Endothelial cell of umbilical vein (primary cell): ENCODE measurements around the gene EFCC1. TPM values are rescaled to one million over a fixed set of nuclear protein-coding genes. Genes with fewer than 3 reads are reported as not detected.
A peak's percentile ranks its signal among the peaks of the same experiment; 100 is the strongest.

ENCODE experiments used
- BruUV-seq: library from RNA; stranded (reverse); fragments of 400-500 nt; replicated peaks from 2 replicates; lab custom pipeline; 2021; lab: Mats Ljungman, UMichigan
- CTCF ChIA-PET: fragments of 300-600, 350-600 bp; sonication (Branson Sonifier 250); formaldehyde crosslinking; loops from one replicate; lab custom pipeline; 2021; ENCODE audit warnings: antibody characterized with exemption, inconsistent platforms; lab: Charles Lee
- POLR2A ChIA-PET: fragments of 300-600, 350-600 bp; sonication (Branson Sonifier 250); formaldehyde crosslinking; loops from one replicate; lab custom pipeline; 2021; ENCODE audit warnings: antibody characterized with exemption, inconsistent platforms; lab: Charles Lee
- DNase-seq: peaks from one replicate; pipeline ENCODE4 v3.0.0-alpha.2; 2011; ENCODE audit warnings: low read depth, low spot score
- FAIRE-seq: peaks from 2 replicates; lab custom pipeline; 2011; peaks lifted over from hg19 to GRCh38; lab: Jason Lieb, UNC
- H2AFZ ChIP-seq: 2 replicates; pipeline ENCODE4 v1.6.0; 2012; ENCODE audit warnings: low read depth, low read length, control low read depth, inconsistent platforms
- H3K27ac ChIP-seq: 2 replicates; pipeline ENCODE4 v1.5.1; 2011; ENCODE audit warnings: low read depth, mild to moderate bottlenecking, control low read depth, low read length, moderate library complexity; ENCODE audit not compliant: insufficient read depth
- H3K27me3 ChIP-seq, 2 experiments: 2 replicates each; pipeline versions ENCODE4 v1.6.0 to v1.6.1; 2011; ENCODE audit warnings: low read length in 2 of 2, mixed read lengths in 1 of 2; ENCODE audit not compliant: control insufficient read depth in 2 of 2, insufficient read depth in 2 of 2
- H3K36me3 ChIP-seq, 2 experiments: 2 replicates in 1 of 2; 3 replicates in 1 of 2; pipeline ENCODE4 v1.5.1; 2011; ENCODE audit warnings: low read length in 2 of 2, mild to moderate bottlenecking in 1 of 2, moderate library complexity in 1 of 2; ENCODE audit not compliant: control insufficient read depth in 2 of 2, insufficient read depth in 2 of 2; ENCODE audit errors: extremely low read depth in 1 of 2
- H3K4me1 ChIP-seq: 3 replicates; pipeline ENCODE4 v1.5.1; 2011; ENCODE audit warnings: mild to moderate bottlenecking, low read length; ENCODE audit not compliant: control insufficient read depth, insufficient read depth; ENCODE audit errors: extremely low read depth
- H3K4me2 ChIP-seq: 2 replicates; pipeline ENCODE4 v1.6.1; 2011; ENCODE audit warnings: low read length, control low read depth, mixed read lengths; ENCODE audit not compliant: insufficient read depth
- H3K4me3 ChIP-seq, 3 experiments: fragments of 200-600 bp in 1 of 3; sonication (generic), shearing (Covaris generic) in 1 of 3; replicated peaks in 1 of 3; 2 replicates each; pipeline ENCODE4 v1.5.1; 2011 to 2016; ENCODE audit warnings: control low read depth in 3 of 3, low read length in 3 of 3, mild to moderate bottlenecking in 2 of 3, inconsistent platforms in 1 of 3, low read depth in 1 of 3, moderate library complexity in 1 of 3; ENCODE audit not compliant: insufficient read depth in 1 of 3
- H3K79me2 ChIP-seq: 2 replicates; pipeline ENCODE4 v1.6.0; 2012; ENCODE audit warnings: low read length, inconsistent platforms; ENCODE audit not compliant: control insufficient read depth, insufficient read depth
- H3K9ac ChIP-seq: replicated peaks from 2 replicates; pipeline ENCODE3; 2011; ENCODE audit warnings: low read length, control low read depth; ENCODE audit not compliant: insufficient read depth; ENCODE audit errors: extremely low read depth
- H3K9me1 ChIP-seq: replicated peaks from 3 replicates; pipeline ENCODE4 v1.6.0; 2011; ENCODE audit warnings: mild to moderate bottlenecking, low read length; ENCODE audit not compliant: control insufficient read depth, insufficient read depth; ENCODE audit errors: extremely low read depth
- H3K9me3 ChIP-seq: replicated peaks from 2 replicates; pipeline ENCODE4 v1.5.1; 2012; ENCODE audit warnings: low read length, inconsistent platforms; ENCODE audit not compliant: control insufficient read depth, insufficient read depth
- H4K20me1 ChIP-seq: replicated peaks from 2 replicates; pipeline ENCODE3; 2011; ENCODE audit warnings: mild to moderate bottlenecking, low read length; ENCODE audit not compliant: control insufficient read depth, insufficient read depth; ENCODE audit errors: extremely low read depth
- EZH2 ChIP-seq: IDR thresholded peaks from 2 replicates; pipeline ENCODE4 v1.6.1; 2012; ENCODE audit warnings: borderline replicate concordance, low read depth, mild to moderate bottlenecking, moderate library complexity, low read length, inconsistent platforms; ENCODE audit not compliant: severe bottlenecking
- FOS ChIP-seq: IDR thresholded peaks from 2 replicates; pipeline ENCODE4 v1.6.1; 2011; ENCODE audit warnings: mild to moderate bottlenecking, low read length, moderate library complexity, borderline replicate concordance; ENCODE audit not compliant: insufficient read depth
- GATA2 ChIP-seq: IDR thresholded peaks from 2 replicates; pipeline ENCODE4 v1.7.0; 2011; ENCODE audit warnings: low read depth, mild to moderate bottlenecking, moderate library complexity, mixed read lengths, low read length; ENCODE audit not compliant: insufficient read length, insufficient read depth
- JUN ChIP-seq: IDR thresholded peaks from 2 replicates; pipeline ENCODE4 v1.6.1; 2011; ENCODE audit warnings: borderline replicate concordance, low read depth; ENCODE audit not compliant: insufficient read length, insufficient read depth
- MAX ChIP-seq: IDR thresholded peaks from 2 replicates; pipeline ENCODE4 v1.6.1; 2011; ENCODE audit not compliant: insufficient read depth, insufficient read length
- MYC ChIP-seq: IDR thresholded peaks from one replicate; pipeline ENCODE4 v1.6.1; 2011; ENCODE audit warnings: mild to moderate bottlenecking, low read depth, low read length
- POLR2A ChIP-seq: IDR thresholded peaks from 2 replicates; pipeline ENCODE4 v1.6.1; 2012; ENCODE audit warnings: low read depth, mild to moderate bottlenecking, control low read depth, low read length
- POLR2AphosphoS5 ChIP-seq: IDR thresholded peaks from 2 replicates; pipeline ENCODE4 v1.6.1; 2012; ENCODE audit warnings: low read depth, mild to moderate bottlenecking, control low read depth, low read length, moderate library complexity; ENCODE audit not compliant: insufficient read depth
- dilution Hi-C: fragments of 300-500 bp; cut with MboI; formaldehyde crosslinking; loops from one replicate; pipeline ENCODE4 v1.15.0; 2019; ENCODE audit warnings: low sequenced_read_pairs; ENCODE audit not compliant: extremely low pct_ligation_motif_present
- intact Hi-C: fragments of 100-400 bp; cut with micrococcal nuclease; formaldehyde crosslinking; loops from one replicate; pipeline ENCODE4 v1.10.0; 2022
- polyA plus RNA-seq, 4 experiments: library from polyadenylated mRNA; depleted of rRNA in 3 of 4; stranded (reverse) in 3 of 4; unstranded in 1 of 4; fragments of >200 nt; gene quantifications; 2 replicates each; pipeline versions ENCODE4 v1.2.1 to v1.2.3, GENCODE V29; 2011 to 2012; ENCODE audit warnings: missing spikeins in 1 of 4
- total RNA-seq: library from RNA; stranded (reverse); gene quantifications from 2 replicates; pipeline ENCODE4 v1.2.3, GENCODE V29; 2021
- TF ChIP-seq, protein P1 (sequence below), 2 donors: IDR thresholded peaks; 1 replicate in 1 of 2; 2 replicates in 1 of 2; pipeline ENCODE4 v1.5.1; 2011; ENCODE audit warnings: low read length in 2 of 2, mild to moderate bottlenecking in 2 of 2, moderate library complexity in 2 of 2, control low read depth in 1 of 2, inconsistent platforms in 1 of 2, low read depth in 1 of 2; ENCODE audit not compliant: insufficient read depth in 1 of 2; ENCODE audit errors: extremely low read depth in 1 of 2

EFCC1 gene
- total and polyA plus RNA-seq, 2 donors (not counting 3 experiments of a cell fraction or from before 2014, with no cell fraction given), result 0.73 to 1.3 TPM

- POLR2A ChIA-PET, result no interaction called here
- Histone ChIP-seq H3K4me2 (no peak overlapping the region), H3K9me1 (no peaks in the 10 kb centered on the region), H2AFZ (no peak overlapping the region), H3K4me1 (peaks cover 10% of the 10 kb centered on the region), H3K27ac (no peak overlapping the region), H3K36me3 (no peaks in the 10 kb centered on the region), H3K9ac (no peak overlapping the region), H4K20me1 (no peaks in the 10 kb centered on the region), H3K79me2 (no peaks in the 10 kb centered on the region), H3K27me3 (peaks cover 8 to 10% of the 10 kb centered on the region in 2 experiments), H3K9me3 (no peaks in the 10 kb centered on the region), H3K4me3 (no peak overlapping the region)
- CTCF ChIA-PET, result interaction anchor here (0.8 to 2.0 kb wide), 4 partner anchors 19 to 46 kb away, joined by 3 to 5 read pairs (median 4); no protein-coding TSS in a partner anchor
- intact Hi-C loops (no loop called here), dilution Hi-C loops (no loop called here)
- FAIRE-seq, result peak; percentile 40
- no peak for TF ChIP-seq EZH2
- TF ChIP-seq MYC, result no peak
- TF ChIP-seq JUN, result no peak
- no peak for TF ChIP-seq POLR2AphosphoS5
- TF ChIP-seq, protein P1, sequence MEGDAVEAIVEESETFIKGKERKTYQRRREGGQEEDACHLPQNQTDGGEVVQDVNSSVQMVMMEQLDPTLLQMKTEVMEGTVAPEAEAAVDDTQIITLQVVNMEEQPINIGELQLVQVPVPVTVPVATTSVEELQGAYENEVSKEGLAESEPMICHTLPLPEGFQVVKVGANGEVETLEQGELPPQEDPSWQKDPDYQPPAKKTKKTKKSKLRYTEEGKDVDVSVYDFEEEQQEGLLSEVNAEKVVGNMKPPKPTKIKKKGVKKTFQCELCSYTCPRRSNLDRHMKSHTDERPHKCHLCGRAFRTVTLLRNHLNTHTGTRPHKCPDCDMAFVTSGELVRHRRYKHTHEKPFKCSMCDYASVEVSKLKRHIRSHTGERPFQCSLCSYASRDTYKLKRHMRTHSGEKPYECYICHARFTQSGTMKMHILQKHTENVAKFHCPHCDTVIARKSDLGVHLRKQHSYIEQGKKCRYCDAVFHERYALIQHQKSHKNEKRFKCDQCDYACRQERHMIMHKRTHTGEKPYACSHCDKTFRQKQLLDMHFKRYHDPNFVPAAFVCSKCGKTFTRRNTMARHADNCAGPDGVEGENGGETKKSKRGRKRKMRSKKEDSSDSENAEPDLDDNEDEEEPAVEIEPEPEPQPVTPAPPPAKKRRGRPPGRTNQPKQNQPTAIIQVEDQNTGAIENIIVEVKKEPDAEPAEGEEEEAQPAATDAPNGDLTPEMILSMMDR (IDR thresholded peaks at IDR 0.05; ENCODE audit: extremely low read depth in 1 of 2, insufficient read depth in 1 of 2, low read depth in 1 of 2, low read length in 2 of 2), result no peak
- no peak for TF ChIP-seq POLR2A
- no peak for TF ChIP-seq FOS
- DNase-seq, result no peak
- no TSS peak for BruUV-seq
These were observed 6.7 kb downstream of the EFCC1 start for GRCh38 chr3:129007792-129008191.

- no peak for FAIRE-seq
- POLR2A ChIA-PET, result no interaction called here
- BruUV-seq, result no TSS peak
- no peaks in the 10 kb centered on the region for H3K9me1 ChIP-seq
- no peaks in the 10 kb centered on the region for H3K27me3 ChIP-seq
- TF ChIP-seq JUN (no peak), FOS (no peak), GATA2 (no peak), MYC (no peak), POLR2AphosphoS5 (no peak), POLR2A (no peak), EZH2 (no peak), MAX (no peak)
- TF ChIP-seq, protein P1 (IDR thresholded peaks at IDR 0.05; ENCODE audit: extremely low read depth in 1 of 2, insufficient read depth in 1 of 2, low read depth in 1 of 2, low read length in 2 of 2), result no peak
- no peak overlapping the region for H3K4me3 ChIP-seq
- no peak overlapping the region for H2AFZ ChIP-seq
- no peaks in the 10 kb centered on the region for H3K36me3 ChIP-seq
- no peaks in the 10 kb centered on the region for H3K9me3 ChIP-seq
- no peaks in the 10 kb centered on the region for H3K79me2 ChIP-seq
- no peak overlapping the region for H3K4me2 ChIP-seq
- CTCF ChIA-PET, result interaction anchor here (0.6 to 2.0 kb wide), 3 partner anchors 14 to 39 kb away, joined by 3 to 5 read pairs (median 4); no protein-coding TSS in a partner anchor
- no peaks in the 10 kb centered on the region for H4K20me1 ChIP-seq
- H3K27ac ChIP-seq, result no peak overlapping the region
- intact Hi-C loops (no loop called here), dilution Hi-C loops (no loop called here)
- DNase-seq, result no peak
- peaks cover 10% of the 10 kb centered on the region for H3K4me1 ChIP-seq
- H3K9ac ChIP-seq, result no peak overlapping the region
These were observed 8.2 kb downstream of the EFCC1 start for GRCh38 chr3:129009266-129009665.
